Esophagus muscularis mucosa (tissue), 4 donors: ENCODE results near the gene UMOD.

ENCODE experiments used
- EP300 ChIP-seq: sonication (generic); formaldehyde crosslinking; IDR thresholded peaks from one replicate; pipeline ENCODE4 v1.6.1; 2017; ENCODE audit warnings: antibody characterized with exemption
- POLR2A ChIP-seq: fragments of 450-650 bp; IDR thresholded peaks from one replicate; pipeline ENCODE4 v1.6.1; 2017; ENCODE audit warnings: antibody characterized with exemption, moderate library complexity, mild to moderate bottlenecking, low read depth
- POLR2AphosphoS5 ChIP-seq, 2 donors: sonication (generic); formaldehyde crosslinking; IDR thresholded peaks; one replicate each; pipeline ENCODE4 v1.6.1; 2017; ENCODE audit warnings: antibody characterized with exemption in 2 of 2
- TF ChIP-seq, protein P1 (sequence below), 3 experiments: fragments of 200-600 bp in 2 of 3; fragments of 450-650 bp in 1 of 3; sonication (generic) in 2 of 3; IDR thresholded peaks; one replicate each; pipeline ENCODE4 v1.5.1; 2017 to 2019; ENCODE audit warnings: antibody characterized with exemption in 3 of 3, mild to moderate bottlenecking in 2 of 3, moderate library complexity in 1 of 3

DNA sequence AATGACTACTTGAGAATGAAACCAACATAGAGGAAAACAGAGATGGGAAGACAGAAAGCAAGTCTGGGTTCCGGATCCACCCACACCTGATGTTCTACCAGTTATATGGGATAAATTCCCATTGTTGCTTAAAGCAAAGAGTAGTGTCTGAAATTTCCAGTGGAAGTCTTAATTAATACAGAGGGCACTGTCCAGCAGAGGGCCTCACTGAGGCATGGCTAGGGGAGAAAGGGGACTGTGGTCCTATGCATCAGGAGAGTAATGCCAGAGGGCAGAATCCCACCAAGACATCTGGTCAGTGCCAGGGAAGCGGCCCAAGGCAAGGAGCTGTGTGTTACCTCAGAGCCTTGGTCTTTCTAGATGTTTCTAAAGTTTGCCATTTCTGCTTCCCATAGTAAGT lies 7.5 kb upstream of the UMOD start:
- TF ChIP-seq EP300 (no peak), POLR2A (no peak), POLR2AphosphoS5 (IDR thresholded peaks at IDR 0.05) (no peak)
- TF ChIP-seq, protein P1, sequence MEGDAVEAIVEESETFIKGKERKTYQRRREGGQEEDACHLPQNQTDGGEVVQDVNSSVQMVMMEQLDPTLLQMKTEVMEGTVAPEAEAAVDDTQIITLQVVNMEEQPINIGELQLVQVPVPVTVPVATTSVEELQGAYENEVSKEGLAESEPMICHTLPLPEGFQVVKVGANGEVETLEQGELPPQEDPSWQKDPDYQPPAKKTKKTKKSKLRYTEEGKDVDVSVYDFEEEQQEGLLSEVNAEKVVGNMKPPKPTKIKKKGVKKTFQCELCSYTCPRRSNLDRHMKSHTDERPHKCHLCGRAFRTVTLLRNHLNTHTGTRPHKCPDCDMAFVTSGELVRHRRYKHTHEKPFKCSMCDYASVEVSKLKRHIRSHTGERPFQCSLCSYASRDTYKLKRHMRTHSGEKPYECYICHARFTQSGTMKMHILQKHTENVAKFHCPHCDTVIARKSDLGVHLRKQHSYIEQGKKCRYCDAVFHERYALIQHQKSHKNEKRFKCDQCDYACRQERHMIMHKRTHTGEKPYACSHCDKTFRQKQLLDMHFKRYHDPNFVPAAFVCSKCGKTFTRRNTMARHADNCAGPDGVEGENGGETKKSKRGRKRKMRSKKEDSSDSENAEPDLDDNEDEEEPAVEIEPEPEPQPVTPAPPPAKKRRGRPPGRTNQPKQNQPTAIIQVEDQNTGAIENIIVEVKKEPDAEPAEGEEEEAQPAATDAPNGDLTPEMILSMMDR (IDR thresholded peaks at IDR 0.05): peak in 1 of 3 experiments; percentile 5
